Stimulated activated CD4-positive, alpha-beta T cell treated with anti-CD3 and anti-CD28 coated beads, Interleukin-4, amount 100 ng/mL, for 48 hours (primary cell): ENCODE results near the gene D2HGDH.
"Not testable (repeated sequence)": the region's sequence is repeated elsewhere in the genome, so short reads cannot be mapped to it uniquely, and the experiment has no call there.

Source experiments
- DNase-seq, 2 donors: peaks; one replicate each; pipeline ENCODE4 v3.0.0-alpha.2; 2020; ENCODE audit warnings: low read depth in 2 of 2

Gene D2HGDH

GRCh38 chr2:241724975-241725870, 9.2 kb upstream of the D2HGDH start:
- DNase-seq, result no peak

DNA sequence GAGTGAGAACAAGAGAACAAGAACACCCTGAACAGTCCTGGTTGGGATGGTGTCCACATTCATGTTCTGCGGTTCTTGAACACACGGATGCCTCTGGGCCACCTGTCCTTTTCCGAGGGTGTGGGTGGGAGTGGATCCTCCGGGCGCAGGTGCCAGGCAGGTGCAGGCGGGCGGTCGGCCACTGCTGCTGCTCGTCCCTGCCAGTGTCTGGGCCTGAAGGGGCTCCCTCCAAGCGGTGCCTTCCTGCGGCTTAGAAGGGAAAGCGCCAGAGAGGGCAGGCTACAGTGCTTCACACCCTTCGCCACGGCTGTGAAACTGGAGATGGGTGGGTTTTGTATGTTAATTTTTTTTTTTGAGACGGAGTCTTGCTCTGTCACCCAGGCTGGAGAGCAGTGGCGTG, 8.0 kb upstream of the D2HGDH start:
- DNase-seq, result no peak

- no peak for DNase-seq
These were observed 6.4 kb upstream of the D2HGDH start for GRCh38 chr2:241728000-241728399.

GRCh38 chr2:241728627-241729026, 5.8 kb upstream of the D2HGDH start:
- DNase-seq, result no peak

DNA sequence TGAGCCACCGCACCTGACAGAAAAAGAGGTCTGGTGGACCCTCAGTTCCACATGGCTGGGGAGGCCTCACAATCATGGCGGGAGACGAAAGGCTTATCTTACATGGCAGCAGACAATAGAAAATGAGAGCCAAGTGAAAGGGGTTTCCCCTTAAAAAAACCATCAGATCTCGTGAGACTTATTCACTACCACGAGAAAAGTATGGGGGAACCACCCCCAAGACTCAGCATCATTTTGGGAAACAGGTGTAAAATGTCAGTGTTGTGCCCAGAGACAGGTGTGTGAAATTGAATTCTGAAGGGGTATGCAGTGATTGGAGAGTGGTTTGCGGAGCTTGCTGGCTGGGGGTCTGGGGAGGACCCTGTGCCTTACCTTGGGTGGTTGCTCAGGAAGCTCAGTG, 4.6 kb upstream of the D2HGDH start:
- DNase-seq, result no peak

- no peak for DNase-seq
These were observed 3.6 kb upstream of the D2HGDH start for GRCh38 chr2:241730671-241731293.

GRCh38 chr2:241732513-241733186, 1.8 kb upstream of the D2HGDH start:
- DNase-seq, result peak; percentile 60 to 61

GRCh38 chr2:241733391-241734207, 831 bp upstream of the D2HGDH start:
- DNase-seq, result no peak

DNA sequence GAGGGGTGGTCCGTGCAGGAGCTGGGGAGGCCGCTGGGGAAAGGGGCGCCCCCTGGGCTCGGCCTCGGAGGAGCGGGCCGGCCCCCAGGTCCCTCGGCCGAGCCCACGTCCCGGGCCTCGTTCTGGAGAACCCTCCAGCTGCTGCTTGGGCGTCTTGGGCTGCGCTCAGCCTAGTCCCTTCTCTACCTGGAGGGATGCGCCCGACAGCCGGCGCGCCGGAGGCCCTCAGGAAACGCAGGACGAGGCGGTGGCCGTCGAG, 293 bp upstream of the D2HGDH start:
- DNase-seq, result no peak

GRCh38 chr2:241736111-241736510, 1.7 kb downstream of the D2HGDH start:
- no peak for DNase-seq

DNA sequence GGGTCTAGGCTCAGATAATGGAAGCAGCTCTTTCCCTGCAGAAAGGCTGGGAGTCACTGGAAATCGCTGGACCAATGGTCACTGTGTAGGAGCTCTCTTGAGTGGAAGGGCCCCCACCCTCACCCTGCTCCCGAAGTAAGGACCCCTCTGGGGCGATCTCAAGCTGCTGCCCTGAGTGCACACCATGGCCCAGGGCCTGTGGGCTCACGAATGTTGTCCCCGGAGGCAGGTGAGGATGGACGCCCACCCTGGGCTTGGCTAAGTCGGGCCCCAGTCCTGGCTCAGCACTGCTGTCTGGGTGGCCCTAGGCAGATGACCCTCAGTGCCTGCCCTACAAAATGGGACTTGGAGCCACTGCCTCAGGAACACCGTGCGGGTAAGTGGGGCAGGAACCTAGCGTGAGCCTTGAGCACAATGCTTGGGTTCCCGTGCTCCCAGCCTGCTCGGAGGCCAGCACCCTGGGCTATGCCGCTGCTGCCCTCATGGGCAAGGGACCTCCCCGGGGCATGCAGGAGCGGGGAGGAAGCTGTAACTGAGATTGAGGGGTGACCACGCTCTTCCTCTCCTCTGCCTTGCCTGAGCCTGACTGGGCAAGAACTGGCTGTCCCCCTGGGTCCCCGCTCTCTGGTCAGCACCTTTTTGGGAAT, 3.7 kb downstream of the D2HGDH start:
- no peak for DNase-seq

GRCh38 chr2:241739177-241739576, 4.7 kb downstream of the D2HGDH start:
- DNase-seq, result no peak

DNA sequence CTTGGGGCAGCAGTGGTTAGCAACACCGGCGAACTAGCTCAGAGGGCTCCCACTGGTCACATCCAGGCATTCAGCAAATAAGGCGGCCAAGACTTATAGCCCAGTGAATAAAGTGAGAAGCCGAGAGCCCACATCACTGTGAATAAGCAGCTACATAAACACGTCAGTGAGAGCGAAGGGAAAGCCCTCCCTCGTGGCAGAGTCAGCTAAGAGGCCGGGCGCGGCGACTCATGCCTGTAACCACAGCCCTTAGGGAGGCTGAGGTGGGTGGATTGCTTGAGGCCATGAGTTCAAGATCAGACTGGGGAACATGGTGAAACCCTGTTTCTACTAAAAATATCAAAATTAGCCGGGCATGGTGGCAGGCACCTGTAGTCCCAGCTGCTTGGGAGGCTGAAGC, 5.2 kb downstream of the D2HGDH start:
- DNase-seq, result peak; percentile 57 to 68

GRCh38 chr2:241741016-241741415, 6.6 kb downstream of the D2HGDH start:
- DNase-seq, result no peak

DNA sequence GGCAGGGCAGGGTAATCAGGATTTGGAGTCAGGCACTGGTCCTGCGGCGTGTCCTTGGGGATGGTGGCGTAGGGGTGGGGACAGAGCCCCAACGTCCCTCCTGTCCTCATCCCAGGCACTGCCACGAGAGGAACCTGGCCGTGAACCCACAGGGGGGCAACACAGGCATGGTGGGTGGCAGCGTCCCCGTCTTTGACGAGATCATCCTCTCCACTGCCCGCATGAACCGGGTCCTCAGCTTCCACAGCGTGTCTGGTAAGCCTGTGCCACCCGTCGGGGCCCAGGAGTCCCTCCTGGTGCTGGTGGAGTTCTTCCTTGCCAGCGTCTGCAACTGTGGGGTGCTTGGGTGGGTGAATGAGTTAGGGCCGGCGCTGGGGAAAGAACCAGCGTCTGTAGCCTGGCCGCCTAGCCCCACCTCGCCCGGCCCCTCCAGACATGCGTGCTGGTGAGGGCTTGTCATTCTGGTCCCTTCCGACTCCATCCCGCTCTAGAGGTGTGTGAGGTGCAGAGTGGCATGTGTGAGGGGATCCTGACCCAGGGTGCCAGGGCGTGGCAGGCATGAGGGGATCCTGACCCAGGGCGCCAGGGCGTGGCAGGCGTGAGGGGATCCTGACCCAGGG, 8.0 kb downstream of the D2HGDH start:
- DNase-seq, result no peak

DNA sequence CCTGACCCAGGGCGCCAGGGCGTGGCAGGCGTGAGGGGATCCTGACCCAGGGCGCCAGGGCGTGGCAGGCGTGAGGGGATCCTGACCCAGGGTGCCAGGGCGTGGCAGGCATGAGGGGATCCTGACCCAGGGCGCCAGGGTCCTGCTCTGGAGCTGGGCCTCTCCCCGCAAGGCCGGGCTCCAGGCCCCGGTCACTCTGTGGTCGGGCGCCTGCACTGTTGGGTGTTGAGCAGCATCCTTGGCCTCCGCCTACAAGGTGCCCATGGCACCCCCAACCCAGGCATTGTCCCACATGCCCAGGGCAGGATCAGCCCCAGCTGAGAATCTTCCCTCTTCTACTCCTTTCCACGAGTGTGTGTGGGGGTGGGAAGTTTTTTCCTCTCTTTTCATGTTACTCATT, 8.6 kb downstream of the D2HGDH start:
- DNase-seq, result not testable (repeated sequence)

DNA sequence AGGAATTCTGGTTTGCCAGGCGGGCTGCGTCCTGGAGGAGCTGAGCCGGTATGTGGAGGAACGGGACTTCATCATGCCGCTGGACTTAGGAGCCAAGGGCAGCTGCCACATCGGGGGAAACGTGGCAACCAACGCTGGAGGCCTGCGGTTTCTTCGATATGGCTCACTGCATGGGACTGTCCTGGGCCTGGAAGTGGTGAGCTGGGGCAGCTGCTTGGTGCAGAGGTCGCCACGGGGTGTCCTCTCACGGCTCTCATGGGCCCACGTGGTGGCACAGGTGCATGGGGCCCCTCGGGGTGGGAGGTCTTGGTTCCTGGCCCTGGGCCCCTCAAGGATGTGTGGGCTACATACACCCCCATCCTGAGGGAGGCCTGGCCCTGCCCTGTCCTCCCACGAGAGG, 9.2 kb downstream of the D2HGDH start:
- no peak for DNase-seq

DNA sequence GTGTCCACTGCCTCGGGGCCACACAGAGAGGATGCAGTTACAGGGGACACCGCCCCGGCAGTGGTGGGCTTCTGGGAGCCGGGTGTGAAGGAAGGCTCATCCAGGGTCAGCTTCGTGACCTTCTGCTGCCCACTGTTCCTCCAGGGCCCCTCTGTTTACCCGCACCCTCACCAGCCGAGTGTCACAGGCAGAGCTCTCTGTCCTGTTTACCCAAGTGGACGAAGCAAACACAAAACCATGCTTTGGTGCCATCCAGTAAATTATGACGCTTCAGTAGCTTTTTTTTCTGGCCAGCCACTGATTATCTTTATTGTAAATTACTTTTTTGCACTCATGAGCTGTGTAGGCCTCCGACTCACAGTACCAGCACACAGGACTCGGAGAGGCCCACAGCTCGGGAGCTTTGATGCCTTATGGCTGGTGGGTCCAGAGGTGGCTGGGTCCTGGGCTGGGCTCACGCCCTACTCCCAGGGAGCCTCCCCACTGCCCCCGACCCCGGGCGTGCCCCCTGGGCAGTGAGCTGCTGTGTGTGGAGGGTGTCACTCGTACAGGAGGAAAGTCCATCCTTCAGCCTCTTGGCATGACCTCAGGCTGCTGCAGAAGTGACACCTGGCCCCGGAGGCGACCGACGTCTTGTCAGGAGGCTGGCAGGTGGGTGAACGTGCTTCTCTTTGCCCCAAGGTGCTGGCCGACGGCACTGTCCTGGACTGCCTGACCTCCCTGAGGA, 9.8 kb downstream of the D2HGDH start:
- no peak for DNase-seq

DNA sequence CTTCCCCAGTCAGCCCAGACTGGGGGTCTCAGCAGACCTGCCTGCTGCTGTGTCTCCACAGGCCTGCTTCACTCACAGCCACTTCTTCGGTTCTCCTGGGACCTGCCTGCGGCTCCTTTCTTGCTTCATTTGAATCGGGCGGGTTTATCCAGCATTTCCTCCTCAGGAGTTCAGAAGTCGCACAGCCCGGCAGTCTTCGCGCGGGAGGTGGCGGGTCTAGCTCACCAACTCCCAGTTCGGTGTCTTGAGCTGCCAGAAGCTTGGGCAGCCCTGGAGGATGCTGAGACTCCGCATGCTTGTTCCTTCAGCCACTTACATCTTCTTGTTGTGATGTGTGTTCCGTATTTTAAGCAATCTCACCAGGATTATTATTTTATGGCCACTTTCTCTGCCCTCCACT, 10.8 kb downstream of the D2HGDH start:
- DNase-seq, result no peak

- no peak for DNase-seq
These were observed 11.7 kb downstream of the D2HGDH start for GRCh38 chr2:241746084-241746483.
